Activated naive CD8-positive, alpha-beta T cell treated with anti-CD3 and anti-CD28 coated beads, Interleukin-2, amount 50 U/mL, for 16 hours (primary cell): ENCODE results near the gene ACTN1.
A peak's percentile ranks its signal among the peaks of the same experiment; 100 is the strongest.

Experiments used
- DNase-seq: peaks from one replicate; pipeline ENCODE4 v3.0.0-alpha.2; 2020; ENCODE audit warnings: low read depth, low spot score

Gene ACTN1

GRCh38 chr14:68969278-68970033 is 9.6 kb downstream of the ACTN1 start:
- DNase-seq: no peak

- DNase-seq: no peak
Observed at GRCh38 chr14:68968721-68969120, 10.4 kb downstream of the ACTN1 start.

- peak; percentile 17 for DNase-seq
Observed at GRCh38 chr14:68968051-68968450, 11.1 kb downstream of the ACTN1 start.

GRCh38 chr14:68967459-68967940 is 11.6 kb downstream of the ACTN1 start:
- DNase-seq: no peak

GRCh38 chr14:68966872-68967301 is 12.2 kb downstream of the ACTN1 start:
- DNase-seq: no peak

GRCh38 chr14:68965261-68965761 is 13.8 kb downstream of the ACTN1 start:
- DNase-seq: no peak

- DNase-seq: no peak
Observed at GRCh38 chr14:68964300-68965093, 14.6 kb downstream of the ACTN1 start.

- no peak for DNase-seq
Observed at GRCh38 chr14:68962681-68963080, 16.4 kb downstream of the ACTN1 start.

GRCh38 chr14:68961781-68962584 is 17.1 kb downstream of the ACTN1 start:
- DNase-seq: no peak

- no peak for DNase-seq
Observed at GRCh38 chr14:68961361-68961760, 17.7 kb downstream of the ACTN1 start.

- no peak for DNase-seq
Observed at GRCh38 chr14:68960123-68960522, 19.0 kb downstream of the ACTN1 start.

- DNase-seq: no peak
Observed at GRCh38 chr14:68959035-68959434, 20.1 kb downstream of the ACTN1 start.

- no peak for DNase-seq
Observed at GRCh38 chr14:68958553-68958952, 20.5 kb downstream of the ACTN1 start.

- DNase-seq: no peak
Observed at GRCh38 chr14:68957775-68958174, 21.3 kb downstream of the ACTN1 start.

GRCh38 chr14:68956724-68957123 is 22.4 kb downstream of the ACTN1 start:
- DNase-seq: no peak

- no peak for DNase-seq
Observed at GRCh38 chr14:68955851-68956179, 23.3 kb downstream of the ACTN1 start.

GRCh38 chr14:68955164-68955850 is 23.8 kb downstream of the ACTN1 start:
- DNase-seq: no peak

- DNase-seq: no peak
Observed at GRCh38 chr14:68953196-68953555, 25.9 kb downstream of the ACTN1 start.

GRCh38 chr14:68952531-68953195 is 26.4 kb downstream of the ACTN1 start:
- no peak for DNase-seq

GRCh38 chr14:68951800-68952530 is 27.1 kb downstream of the ACTN1 start:
- DNase-seq: no peak
